Measurements from ENCODE around the gene TAGLN.

The TAGLN gene

DNA sequence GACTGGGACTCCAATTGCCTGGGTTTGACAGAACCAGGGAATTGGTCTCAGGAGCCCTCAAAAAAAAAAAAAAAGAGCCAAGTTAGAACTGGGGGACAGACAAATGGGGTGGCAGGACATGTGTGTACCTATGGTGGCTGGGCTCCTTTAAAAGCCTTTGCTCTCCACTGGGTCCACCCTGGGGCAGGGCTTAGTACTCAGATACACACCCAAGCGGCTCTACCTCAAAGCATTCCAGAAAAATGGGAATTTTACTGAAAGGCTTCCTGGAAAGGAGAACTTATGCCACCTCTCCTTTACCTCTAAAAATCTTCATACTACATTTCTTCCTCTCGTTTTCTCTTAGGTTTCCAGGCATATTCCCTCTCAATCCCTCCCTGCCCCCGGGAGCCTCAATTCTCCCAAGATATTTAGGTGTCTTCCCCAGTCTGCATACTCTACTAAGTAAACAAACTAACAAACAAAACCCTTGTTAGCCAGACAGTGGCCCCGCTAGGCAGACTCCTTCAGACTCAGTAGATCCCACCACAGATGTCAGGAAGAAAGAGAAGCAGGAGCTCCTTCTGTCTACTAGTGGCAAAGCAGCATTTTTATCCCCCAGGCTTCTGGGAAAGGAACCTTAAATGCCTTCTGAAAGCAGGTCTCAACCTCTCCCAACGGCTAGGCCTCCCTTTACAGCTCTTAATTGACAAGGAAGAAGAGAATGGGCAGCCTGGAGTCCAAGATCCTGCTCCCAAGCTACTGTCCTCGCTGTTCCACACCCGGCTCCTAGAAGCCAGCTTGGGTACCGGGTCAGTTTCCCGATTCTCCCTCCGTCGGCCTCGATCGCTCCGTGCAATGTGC is 32.0 kb downstream of the TAGLN start:
- no peak for DNase-seq (ENCODE audit: low read depth)

DNA sequence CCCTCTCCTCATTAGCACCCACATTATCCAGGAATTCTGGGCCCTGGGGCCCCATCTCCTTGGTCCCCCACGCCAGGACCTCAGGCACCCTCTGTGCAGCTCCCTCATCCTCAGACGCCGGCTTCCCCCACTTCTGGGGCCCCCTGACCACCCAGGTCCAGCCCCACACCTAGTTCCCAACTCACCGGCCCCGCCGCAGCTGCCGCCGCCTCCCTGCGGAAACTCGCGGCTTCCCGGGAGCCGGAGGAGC is 32.6 kb downstream of the TAGLN start, which contains the start of gene PCSK7:
Gene PCSK7 (minus strand): TSS at position 232 of the 250 bp plus-strand sequence. CDS start 2,229 bp downstream, outside the sequence.
- no peak for DNase-seq (ENCODE audit: low read depth)

DNA sequence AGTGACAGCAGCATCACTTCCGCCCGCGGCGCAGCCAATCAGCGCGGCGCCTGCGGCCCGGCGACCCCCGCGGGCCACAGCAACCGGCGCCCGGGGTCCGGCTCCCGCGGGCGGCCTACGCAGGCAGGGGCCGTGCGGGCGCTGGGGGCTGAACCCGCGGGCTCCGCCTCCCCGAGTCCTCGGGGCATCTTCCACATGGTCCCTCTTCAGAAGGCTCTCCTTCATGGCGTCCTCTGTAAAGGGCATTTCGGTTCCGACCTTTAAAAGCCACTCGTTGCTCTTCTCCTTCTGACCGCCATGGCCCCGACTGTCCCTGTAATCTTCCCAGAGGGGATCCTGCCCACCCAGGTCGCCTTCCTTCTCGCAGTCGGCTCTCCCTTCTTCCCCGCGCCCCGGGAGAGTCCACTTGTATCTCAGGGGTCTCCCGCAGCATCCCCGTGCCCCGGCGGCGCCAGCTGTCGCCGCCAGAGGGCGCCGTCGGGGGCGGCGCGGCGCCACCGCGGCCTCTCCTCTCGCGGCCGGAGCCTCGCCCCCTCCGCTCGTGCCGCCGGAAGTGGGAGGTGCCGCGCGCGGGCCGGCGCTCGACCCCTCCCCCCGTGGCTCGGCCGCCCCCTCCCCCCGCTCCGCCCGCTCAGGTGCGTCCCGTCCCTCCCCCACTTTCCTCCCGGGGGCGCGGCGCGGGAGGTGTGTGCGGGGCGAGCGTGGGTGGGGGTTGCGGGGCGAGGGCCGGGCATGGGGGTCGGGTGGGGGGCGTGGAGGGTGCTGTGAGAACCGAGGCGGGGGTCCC is 33.1 kb downstream of the TAGLN start, which contains the start of gene RNF214:
Gene RNF214 (plus strand): TSS at position 580 of the 787 bp plus-strand sequence. CDS start 1,602 bp downstream, outside the sequence.
- peak; percentile 69 for DNase-seq (ENCODE audit: low read depth)

DNA sequence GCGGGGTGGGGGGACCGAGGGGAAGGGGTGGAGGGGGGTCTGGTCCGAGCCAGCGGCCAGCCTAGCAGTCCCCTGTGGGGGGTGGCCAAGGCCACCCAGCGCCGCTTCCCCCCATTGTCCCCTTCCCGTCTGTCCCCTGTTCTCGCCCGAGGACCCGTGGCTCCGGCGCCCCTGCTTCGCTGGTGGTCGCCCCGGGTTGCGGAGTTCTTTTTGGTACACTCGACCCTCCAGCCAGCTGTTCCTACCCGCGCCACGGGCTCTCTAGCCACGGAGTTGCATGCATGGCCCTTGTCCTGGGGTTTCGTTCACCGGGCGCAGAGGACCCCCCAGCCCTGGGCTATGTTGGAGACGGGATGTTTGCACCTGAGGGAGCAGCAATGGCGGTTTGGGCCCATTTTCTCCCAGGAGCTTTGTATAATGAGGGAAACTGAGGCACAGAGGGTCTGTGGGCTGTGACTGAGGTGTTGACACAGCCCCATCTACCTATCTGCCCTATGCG is 33.8 kb downstream of the TAGLN start:
- DNase-seq (ENCODE audit: low read depth) = no peak

DNA sequence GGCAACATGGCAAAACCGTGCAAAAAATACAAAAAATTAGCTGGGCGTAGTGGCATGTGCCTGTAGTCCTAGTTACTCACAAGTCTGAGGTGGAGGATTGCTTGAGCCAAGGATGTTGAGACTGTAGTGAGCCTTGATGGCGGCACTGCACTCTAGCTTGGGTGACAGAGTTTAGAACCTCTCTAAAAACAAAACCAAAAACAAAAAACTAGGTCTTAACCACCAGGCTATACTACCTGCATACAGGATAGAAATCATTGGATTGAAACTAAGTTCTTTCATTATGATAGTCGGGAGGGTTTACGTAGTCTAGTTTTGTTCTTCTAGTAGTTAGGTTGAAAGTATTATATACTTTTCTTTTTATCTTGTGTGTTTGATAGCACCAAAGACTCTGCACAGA is 39.1 kb downstream of the TAGLN start:
- no peak for DNase-seq (ENCODE audit: low read depth)

DNA sequence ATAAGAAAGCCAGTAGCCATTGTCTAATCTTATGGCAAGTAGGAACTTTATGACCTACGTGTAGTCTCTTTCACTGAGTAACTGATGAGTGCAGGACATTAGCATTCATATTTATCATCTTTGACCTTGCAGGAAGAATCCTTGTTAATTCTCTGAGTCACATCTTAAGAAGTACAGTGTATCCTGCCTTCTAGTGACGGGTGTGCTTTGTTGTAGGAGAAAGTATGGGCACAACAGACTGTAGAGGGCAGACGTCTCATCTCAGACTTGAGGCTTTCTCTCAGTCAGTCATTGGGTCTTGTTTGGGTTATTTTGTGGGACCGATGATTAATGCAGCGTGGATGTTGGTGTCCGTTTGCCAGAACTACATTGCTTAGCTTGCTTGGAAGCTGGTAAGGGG is 40.1 kb downstream of the TAGLN start:
- DNase-seq (ENCODE audit: low read depth) = no peak

DNA sequence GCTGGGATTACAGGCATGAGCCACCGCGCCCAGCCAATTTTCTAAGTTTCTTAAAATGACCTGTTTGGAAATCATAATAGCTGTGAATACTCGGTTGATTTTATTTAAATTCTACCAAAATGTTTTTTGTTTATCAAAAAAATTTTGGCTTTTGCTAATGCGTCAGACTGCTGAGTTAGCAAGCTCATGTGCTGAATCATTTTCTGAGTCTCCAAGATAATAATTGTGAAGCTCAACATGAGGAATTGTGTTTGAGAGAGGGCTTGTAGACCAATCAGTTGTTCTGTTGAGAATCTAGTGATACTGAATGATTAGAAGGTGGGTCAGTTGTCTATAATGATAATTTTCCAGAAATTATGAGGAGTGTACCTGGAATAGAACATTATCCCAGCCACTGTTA is 49.2 kb downstream of the TAGLN start:
- no peak for DNase-seq (ENCODE audit: low read depth)

DNA sequence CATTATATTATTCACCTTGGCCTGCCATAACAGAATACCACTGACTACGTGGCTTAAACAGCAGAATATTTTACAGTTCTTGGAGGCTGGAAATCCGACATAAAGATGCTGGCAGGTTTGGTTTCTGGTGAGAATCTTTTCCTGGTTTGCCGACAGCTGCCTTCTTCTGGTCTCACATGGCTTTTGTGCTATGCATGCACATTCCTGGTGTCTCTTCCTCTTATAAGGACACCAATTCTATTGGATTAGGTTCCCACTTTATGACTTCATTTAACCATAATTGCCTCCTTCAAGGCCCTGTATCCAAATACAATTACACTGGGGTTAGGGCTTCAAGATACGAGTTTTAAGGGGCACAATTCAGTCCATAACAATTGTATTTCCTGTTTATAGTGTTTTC is 50.4 kb downstream of the TAGLN start:
- no peak for DNase-seq (ENCODE audit: low read depth)

DNA sequence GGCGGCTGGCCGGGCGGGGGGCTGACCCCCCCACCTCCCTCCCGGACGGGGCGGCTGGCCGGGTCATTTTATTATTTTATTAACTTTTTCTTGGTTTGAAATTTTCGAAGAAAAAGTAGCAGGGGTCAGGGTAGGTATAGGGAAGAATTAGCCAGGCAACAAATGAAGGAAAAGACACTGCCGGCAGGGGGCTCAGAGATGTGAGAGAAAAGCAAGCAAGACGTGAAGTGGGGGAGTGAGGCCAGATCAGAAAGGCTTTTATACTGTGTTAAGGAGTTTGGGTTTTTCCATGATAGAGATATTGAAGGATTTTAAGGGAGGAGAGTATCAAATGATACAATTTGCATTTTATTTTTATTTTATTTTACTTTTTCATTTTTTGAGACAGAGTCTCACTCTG is 52.3 kb downstream of the TAGLN start:
- no peak for DNase-seq (ENCODE audit: low read depth)

DNA sequence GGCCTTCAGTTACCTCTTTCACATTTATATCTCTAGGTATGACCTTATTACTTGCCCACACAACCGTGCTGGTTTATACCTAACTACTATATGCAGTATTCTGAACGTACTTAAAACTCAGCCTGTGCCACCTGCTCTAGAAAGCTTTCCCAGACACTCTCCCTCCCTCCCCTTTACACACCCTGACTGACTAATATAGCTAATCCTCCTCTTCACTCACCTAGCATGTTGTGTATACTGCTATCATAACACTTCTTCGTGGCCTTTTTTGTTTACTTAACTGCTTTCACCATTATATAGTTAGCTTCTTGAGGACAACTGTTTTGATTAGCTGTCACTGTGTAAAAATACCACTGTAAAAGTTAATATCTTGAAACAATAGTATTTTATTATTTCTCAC is 56.8 kb downstream of the TAGLN start:
- no peak for DNase-seq (ENCODE audit: low read depth)

DNA sequence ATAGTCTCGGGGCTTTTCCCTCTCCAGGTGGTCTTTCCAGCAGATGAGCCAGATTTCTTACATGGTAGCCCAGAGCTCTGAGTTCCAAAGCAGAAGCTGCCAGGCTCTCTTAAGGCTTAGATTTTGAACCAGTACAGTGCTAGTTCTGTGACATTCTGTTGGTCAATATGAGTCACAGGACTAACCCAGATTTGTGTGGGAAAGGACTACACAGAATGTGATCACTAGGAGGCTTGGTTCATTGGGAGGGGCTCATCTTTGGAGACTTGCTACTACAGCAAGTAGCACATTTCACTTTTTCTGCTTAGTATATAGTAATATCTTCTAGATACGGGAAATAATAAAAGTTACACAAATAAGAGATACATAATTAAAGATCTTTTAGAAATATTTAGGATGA is 57.4 kb downstream of the TAGLN start:
- no peak for DNase-seq (ENCODE audit: low read depth)
